HG03520 (cell line): ENCODE results near the gene WWOX.
"Not testable (repeated sequence)": the region's sequence is repeated elsewhere in the genome, so short reads cannot be mapped to it uniquely, and the experiment has no call there.

Experiments used
- ATAC-seq: cut with Tn5 transposase; IDR thresholded peaks from one replicate; pipeline ENCODE4 v1.9.1; 2021; ENCODE audit warnings: mild to moderate bottlenecking, moderate library complexity; ENCODE audit not compliant: unreplicated experiment

The WWOX gene

DNA sequence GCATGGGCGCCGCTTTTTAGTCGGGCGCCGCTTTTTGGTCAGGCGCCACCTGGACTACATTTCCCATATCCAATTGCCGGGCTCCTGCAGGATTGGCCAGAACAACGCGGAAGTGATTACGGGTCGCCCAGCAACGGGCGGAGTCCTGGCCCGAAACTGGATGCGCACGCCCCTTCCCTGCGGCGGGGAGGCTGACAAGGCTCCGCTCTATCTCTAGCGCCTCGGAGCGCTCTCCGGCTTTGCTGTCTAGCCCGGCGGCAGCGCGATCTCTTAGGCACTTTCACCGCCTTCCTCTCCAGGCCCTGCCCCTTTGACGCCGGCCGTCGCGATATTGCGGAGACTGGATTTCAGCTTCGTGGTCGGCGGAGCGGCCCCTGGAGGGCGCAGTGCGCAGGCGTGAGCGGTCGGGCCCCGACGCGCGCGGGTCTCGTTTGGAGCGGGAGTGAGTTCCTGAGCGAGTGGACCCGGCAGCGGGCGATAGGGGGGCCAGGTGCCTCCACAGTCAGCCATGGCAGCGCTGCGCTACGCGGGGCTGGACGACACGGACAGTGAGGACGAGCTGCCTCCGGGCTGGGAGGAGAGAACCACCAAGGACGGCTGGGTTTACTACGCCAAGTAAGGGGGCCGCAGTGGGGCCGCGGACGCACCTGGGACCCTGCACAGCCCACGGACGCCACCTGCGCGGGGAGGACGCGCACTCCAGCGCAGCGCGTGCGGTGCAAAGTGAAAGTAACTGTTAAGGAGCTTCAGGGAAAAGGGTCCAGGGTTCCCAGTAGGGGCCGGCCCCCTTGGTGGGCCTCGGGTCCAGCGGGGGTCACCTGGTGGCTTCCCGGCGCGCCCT lies at the start of gene WWOX:
TSS of gene WWOX (plus strand) at position 384 of the 841 bp plus-strand sequence.
- ATAC-seq, result peak; percentile 96

GRCh38 chr16:78050734-78051400 lies 48.6 kb upstream of the WWOX start:
- ATAC-seq, result no peak

- ATAC-seq, result no peak
Measured at GRCh38 chr16:78057803-78058564, 41.5 kb upstream of the WWOX start.

GRCh38 chr16:78059806-78060205 lies 39.6 kb upstream of the WWOX start:
- not testable (repeated sequence) for ATAC-seq

DNA sequence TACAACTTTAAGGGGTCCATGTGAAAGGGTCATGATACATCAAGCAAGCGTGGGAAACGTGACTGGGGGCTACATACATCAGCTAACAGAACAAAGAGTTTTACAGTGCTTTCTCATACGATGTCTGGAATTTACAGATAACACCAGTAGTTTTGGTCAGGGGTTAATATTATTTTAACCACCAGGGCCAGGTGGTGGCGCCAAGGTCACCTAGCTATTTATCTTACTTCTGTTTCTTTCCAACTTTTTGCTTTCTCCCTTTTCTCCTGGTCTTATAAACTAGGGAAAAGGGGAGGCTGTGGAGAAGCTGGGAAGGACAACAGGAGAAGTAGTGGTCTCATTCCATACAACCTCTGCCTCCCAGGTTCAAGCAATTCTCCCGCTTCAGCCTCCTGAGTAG lies 39.2 kb upstream of the WWOX start:
- ATAC-seq, result no peak

DNA sequence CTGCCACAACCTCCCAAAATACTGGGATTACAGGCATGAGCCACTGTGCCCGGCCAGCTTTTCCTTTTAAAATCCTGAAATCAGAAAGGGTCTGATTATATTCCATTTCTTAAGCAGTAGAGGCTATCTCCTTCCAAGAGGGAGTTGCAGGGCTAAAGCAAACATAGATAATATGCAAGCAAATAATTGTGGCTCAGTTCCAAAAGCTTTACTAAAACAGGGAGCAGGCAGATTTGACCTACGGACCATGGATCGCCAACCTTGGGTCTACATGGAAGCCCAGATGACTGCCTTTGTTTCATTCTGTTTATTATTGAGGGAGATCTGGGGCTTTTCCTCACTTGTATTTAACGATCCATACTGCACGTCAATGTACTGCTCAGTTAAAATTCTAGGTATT lies 38.6 kb upstream of the WWOX start:
- ATAC-seq, result no peak

DNA sequence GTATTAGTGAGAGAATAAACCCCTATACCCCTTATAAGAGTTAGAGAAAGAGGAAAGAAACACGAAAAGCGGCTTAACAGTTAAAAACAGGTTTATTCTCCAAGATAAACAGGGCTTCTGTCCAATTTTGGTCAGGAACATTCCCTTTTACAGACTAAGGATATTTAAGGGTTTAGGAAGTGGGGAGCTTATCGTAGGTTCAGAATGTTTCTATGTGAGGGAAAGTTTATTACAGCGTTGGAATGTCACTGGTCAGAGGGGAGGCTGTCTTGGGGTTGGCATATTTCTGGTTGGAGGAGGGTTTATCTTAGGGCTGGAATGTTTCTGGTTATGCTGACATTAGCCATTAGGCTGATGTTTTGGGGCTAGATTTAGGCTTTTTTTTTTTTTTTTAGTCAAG lies 34.1 kb upstream of the WWOX start:
- ATAC-seq, result no peak

DNA sequence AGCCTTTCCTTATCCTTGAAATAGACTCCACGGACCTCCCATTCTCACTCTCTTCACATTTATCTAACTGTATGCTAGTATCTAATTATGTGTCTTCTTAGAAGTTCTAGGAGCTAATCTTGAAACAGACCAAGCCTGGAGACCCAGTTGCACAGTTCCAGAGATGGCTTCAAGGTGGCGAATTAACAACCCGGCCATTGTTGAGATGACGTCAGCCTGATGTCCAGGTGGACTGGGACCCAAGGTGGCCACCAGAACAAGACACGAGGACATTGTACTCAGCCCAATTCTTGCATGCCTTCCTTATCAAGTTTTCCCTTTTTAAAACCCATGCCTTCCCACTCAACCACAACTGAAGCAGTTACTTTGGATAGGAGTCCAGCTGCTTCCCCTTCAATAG lies 29.5 kb upstream of the WWOX start:
- ATAC-seq, result no peak

GRCh38 chr16:78072275-78072674 lies 27.2 kb upstream of the WWOX start:
- no peak for ATAC-seq

GRCh38 chr16:78075800-78076199 lies 23.7 kb upstream of the WWOX start:
- ATAC-seq, result no peak

DNA sequence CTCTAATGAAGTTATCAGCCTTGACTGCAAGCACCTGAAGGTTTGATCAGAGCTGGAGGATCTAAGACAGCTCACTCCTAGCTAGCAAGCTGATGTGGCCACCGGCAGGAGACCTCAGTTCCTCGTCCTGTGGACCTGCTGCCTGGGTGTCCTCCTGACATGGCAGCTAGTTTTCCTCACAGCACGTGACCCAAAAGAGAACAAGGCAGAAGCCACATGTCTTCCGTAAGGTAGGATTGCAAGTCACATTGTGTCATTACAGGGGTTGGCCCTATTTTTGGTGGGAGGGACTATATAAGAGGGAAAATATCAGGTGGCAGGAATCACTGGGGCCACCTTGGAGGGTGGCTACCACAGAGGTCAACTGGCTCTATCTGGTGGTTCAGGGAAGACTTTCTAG lies 18.1 kb upstream of the WWOX start:
- no peak for ATAC-seq

DNA sequence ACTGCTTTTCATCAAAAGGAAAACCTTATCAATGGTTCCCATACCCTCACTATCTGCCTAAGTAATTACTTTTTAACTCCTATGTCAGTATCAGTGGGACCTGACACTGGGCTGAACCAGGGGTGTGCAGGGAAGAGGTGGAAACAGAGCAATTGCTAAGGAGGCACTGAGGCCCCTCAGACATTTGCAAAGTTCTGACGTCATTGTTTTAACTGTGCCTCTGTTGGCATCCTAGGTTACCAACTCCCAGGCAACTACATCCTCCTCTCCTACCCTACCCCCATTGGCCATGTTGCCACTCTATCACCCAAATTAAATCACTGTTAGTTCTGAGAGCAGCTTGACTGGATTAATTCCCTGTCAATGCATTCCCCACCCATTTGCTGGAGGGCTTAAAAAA lies 8.0 kb upstream of the WWOX start:
- ATAC-seq, result no peak

DNA sequence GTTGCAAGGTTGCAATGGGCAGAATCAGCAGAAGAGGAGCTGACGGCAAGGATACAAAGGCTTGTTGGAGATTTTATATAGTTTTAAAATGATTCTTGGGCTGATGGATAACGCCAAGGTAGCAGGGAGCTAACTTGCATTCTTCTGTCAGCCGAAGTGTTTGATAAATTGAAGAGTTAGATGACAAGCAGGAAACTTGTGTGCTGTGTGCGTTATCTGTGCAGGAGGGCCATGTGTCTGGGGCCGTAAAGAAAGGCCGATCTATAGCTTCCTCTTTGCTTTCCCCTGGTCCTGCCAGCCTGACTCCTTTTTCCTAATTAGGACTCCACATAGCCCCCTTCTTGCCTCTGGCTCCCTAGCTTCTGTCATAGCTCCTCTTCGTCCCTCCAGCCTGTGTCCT lies 6.7 kb upstream of the WWOX start:
- no peak for ATAC-seq

DNA sequence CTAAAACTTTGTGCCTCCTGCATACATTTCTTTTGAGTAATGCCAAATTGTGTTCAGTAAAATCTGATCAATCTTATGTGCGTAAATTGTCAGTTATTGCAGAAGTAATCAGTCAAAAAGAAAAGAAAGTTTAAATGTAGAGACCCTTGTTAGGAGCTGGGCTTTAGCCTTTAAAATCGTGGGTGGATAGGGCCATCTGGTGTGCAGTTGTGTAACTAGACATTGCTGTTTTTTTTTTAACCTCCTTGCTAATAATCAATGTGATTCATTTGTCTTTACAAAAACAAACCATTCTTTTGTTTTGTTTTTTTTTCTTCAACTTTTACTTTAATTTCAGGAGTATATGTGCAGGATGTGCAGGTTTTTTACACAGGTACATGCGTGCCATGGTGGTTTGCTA lies 5.3 kb upstream of the WWOX start:
- ATAC-seq, result no peak

DNA sequence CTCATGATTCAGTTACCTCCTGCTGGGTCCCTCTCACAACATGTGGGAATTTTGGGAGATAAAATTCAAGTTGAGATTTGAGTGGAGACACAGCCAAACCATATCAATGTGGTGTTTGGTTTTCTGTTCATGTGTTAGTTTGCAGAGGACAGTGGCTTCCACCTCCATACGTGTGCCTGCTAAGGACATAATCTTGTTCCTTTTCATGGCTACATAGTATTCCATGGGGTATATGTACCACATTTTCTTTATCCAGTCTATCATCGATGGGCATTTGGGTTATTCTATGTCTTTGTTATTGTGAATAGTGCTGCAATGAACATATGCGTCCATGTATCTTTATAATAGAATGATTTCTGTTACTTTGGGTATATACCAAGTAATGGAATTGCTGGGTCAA lies 4.5 kb upstream of the WWOX start:
- ATAC-seq, result no peak

GRCh38 chr16:78096386-78096785 lies 3.1 kb upstream of the WWOX start:
- no peak for ATAC-seq

DNA sequence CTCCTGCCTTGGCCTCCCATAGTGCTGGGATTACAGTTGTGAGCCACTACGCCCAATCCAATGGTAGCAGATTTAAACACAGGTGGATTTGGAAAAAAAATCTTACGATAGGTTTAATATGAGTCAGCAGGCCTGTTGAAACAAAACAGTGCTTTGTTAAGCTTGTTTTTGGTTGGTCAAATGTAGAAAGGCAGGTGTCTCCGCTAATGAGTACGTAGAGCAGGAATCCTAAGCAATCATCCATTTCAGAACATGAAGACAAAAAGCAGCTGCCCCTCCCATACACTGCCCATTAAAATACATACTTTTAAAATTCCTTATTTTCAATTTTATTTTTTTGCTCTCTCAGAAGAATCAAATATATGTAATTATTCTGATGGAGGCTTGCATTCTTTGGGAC lies 1.9 kb upstream of the WWOX start:
- ATAC-seq, result no peak

DNA sequence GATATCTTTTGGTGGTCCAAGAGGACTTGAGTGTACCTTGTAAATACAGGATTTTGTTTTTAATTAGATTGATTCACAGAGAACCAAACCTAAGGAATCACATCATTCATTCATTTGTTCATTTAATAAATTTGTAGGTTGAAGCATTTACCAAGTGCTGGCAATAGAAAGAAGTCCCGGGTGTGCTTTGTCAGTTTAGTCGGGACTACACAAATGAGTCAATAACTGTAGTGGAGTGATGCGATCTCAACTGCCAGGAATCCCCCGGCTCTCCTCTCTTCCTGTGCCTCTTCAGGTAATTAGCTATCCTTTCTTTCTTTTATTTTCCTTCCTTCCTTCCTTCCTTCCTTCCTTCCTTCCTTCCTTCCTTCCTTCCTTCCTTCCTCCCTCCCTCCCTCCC lies 1.4 kb upstream of the WWOX start:
- ATAC-seq, result no peak

DNA sequence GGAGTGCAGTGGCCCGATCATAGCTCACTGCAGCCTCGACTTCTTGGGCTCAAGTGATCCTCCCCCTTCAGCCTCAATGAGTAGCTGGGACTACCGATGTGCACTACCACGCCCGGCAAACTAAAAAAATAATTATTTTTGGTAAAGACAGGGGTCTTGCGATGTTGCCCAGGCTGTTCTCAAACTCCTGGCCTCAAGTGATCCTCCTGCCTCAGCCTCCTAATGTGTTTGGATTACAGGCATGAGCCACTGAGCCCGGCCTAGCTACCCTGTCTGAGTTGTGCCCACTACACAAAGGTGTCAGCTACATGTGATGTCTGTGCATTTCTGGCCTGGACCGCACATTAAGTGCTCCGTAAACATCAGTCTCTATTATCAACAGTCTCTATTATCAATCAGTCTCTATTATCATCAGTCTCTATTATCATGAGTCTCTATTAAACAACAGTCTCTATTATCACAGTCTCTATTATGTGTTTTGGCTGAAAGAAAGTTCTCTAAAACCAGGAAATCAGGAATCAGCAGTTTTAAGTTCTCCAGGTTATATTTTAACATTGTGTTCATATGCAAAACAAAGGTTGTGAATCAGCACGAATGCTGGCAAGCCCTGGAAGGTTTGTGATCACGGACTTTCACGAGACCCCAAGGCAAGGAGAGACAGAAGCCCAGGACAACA lies 721 bp upstream of the WWOX start:
- ATAC-seq, result no peak

DNA sequence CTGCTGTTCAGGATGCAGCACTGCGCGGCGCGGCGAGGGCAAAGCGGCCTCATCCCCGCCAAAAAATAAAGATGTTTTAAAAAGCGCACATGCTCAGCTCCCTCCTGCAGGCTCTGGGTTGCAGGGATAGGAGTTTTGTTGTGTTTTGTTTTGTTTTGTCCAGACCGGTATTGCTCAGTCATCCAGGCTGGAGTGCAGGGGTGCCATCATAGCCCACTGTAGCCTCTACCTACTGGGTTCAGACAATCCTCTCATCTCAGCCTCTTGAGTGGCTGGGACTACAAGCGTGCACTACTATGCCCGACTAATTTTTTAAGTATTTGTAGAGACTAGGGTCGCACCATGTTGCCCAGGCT lies 636 bp downstream of the WWOX start:
- peak; percentile 28 for ATAC-seq

DNA sequence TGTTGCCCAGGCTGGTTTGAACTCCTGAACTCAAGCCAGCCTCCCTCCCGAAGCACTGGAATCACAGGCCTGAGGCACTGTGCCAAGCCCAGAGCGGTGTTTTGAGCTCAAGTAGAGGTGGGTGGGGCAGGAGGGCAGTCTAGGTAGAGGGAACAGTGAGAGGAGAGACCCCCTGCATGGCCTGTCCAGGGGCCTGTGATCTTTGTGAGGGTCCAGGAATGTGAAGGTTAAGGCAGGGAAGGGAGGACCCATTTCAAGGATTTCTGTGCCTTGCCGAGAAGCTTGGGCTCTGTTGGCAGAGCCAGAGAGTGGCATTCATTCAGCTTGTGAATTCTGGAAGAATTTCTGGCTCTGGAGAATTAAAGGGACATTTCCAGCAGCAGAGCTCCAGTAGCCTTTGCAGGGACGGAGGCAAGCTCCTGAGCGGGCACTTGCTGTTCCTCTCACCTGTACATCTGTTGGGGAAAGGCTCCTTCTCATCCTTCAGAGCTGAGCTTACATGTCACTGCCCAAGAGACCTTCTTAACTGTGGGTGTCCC lies 2.7 kb downstream of the WWOX start:
- no peak for ATAC-seq
